SK-N-SH (cell line): ENCODE measurements around the gene ZNF33A.
"Not testable (repeated sequence)": the region's sequence is repeated elsewhere in the genome, so short reads cannot be mapped to it uniquely, and the experiment has no call there.

Experiments used
- EP300 ChIP-seq, 2 experiments: IDR thresholded peaks; 2 replicates each; pipeline versions ENCODE4 v1.4.0 to v1.6.1; 2012; ENCODE audit warnings: borderline replicate concordance in 1 of 2, low read depth in 1 of 2, low read length in 1 of 2
- FOXJ3 ChIP-seq: sonication (generic); formaldehyde crosslinking; IDR thresholded peaks from 2 replicates; pipeline ENCODE4 v1.5.1; 2020; ENCODE audit warnings: mild to moderate bottlenecking, missing genetic modification reagents
- SMC3 ChIP-seq: IDR thresholded peaks from 2 replicates; pipeline ENCODE4 v1.6.1; 2012; ENCODE audit warnings: low read depth, low read length, improper control_type of control experiment
- TAF1 ChIP-seq: IDR thresholded peaks from 2 replicates; pipeline ENCODE4 v1.6.1; 2012; ENCODE audit warnings: low read depth, mild to moderate bottlenecking, low read length, moderate library complexity, borderline replicate concordance
- TF ChIP-seq, protein P1 (sequence below): fragments of 200-600 bp; sonication (generic); IDR thresholded peaks from 2 replicates; pipeline ENCODE4 v1.6.1; 2017; ENCODE audit warnings: antibody characterized with exemption, mild to moderate bottlenecking, moderate library complexity

DNA sequence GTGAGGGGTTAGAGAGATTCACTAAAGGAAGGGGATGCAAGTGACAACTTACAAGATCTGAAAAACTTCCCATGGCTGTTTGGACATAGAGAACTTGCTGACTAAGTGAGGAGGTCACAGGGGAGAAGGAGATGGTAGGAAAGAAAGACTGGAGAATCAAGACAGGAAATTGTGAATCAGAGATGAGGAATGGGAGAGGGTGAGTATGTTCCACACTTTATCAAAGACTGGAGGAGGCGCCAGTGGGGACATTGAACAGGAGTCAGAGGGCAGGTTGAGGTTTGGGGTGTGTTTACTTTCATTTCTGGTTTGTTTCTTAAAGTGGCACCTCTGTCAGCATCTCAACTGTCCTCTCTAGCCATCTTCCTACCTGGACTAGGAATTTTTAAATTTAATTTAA, 59.2 kb downstream of the ZNF33A start:
- not testable (repeated sequence) for TF ChIP-seq EP300 (IDR thresholded peaks at IDR 0.05; ENCODE audit: borderline replicate concordance in 1 of 2, low read depth in 1 of 2, low read length in 1 of 2); FOXJ3; TAF1; SMC3
- TF ChIP-seq, protein P1, sequence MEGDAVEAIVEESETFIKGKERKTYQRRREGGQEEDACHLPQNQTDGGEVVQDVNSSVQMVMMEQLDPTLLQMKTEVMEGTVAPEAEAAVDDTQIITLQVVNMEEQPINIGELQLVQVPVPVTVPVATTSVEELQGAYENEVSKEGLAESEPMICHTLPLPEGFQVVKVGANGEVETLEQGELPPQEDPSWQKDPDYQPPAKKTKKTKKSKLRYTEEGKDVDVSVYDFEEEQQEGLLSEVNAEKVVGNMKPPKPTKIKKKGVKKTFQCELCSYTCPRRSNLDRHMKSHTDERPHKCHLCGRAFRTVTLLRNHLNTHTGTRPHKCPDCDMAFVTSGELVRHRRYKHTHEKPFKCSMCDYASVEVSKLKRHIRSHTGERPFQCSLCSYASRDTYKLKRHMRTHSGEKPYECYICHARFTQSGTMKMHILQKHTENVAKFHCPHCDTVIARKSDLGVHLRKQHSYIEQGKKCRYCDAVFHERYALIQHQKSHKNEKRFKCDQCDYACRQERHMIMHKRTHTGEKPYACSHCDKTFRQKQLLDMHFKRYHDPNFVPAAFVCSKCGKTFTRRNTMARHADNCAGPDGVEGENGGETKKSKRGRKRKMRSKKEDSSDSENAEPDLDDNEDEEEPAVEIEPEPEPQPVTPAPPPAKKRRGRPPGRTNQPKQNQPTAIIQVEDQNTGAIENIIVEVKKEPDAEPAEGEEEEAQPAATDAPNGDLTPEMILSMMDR = not testable (repeated sequence)
